Left ventricle myocardium inferior (tissue), 1 donor: ENCODE measurements around the gene LRP2BP. TPM values are rescaled to one million over a fixed set of nuclear protein-coding genes. Genes with fewer than 3 reads are reported as not detected.
"Not testable (repeated sequence)": the region's sequence is repeated elsewhere in the genome, so short reads cannot be mapped to it uniquely, and the experiment has no call there.

Experiments
- DNase-seq: peaks from one replicate; pipeline ENCODE4 v3.0.0-alpha.2; 2020
- H3K27ac ChIP-seq: fragments of 200-600 bp; replicated peaks from 2 replicates; pipeline ENCODE4 v1.8.0; 2021
- H3K27me3 ChIP-seq: fragments of 200-600 bp; 2 replicates; pipeline ENCODE4 v1.8.0; 2021; ENCODE audit warnings: low read depth
- H3K36me3 ChIP-seq: fragments of 200-600 bp; 2 replicates; pipeline ENCODE4 v1.8.0; 2021
- H3K4me1 ChIP-seq: fragments of 200-600 bp; 2 replicates; pipeline ENCODE4 v1.8.0; 2021
- H3K4me3 ChIP-seq: fragments of 200-600 bp; 2 replicates; pipeline ENCODE4 v1.8.0; 2021; ENCODE audit warnings: mild to moderate bottlenecking, moderate library complexity
- H3K9me3 ChIP-seq: fragments of 200-600 bp; replicated peaks from 2 replicates; pipeline ENCODE4 v1.8.0; 2021
- CTCF ChIP-seq: fragments of 200-600 bp; IDR thresholded peaks from 2 replicates; pipeline ENCODE4 v1.8.0; 2021; ENCODE audit warnings: antibody characterized with exemption, mild to moderate bottlenecking, borderline replicate concordance
- intact Hi-C: fragments of 100-400 bp; cut with micrococcal nuclease; formaldehyde crosslinking; loops from one replicate; pipeline ENCODE4 v1.11.0; 2022
- total RNA-seq: library from RNA; stranded (reverse); fragmentation: NEBNext Ultra II Directional; extraction: Animal tissue kit (Norgen Biotek cat#: 25700); gene quantifications from one replicate; pipeline ENCODE4 v1.2.1, GENCODE V29; 2021
- donor health status: DM: no; HTN: yes; CAD: no; lungs with severe emphysema.

LRP2BP gene
- total RNA-seq, 1 donor from 2014 or later, result 2.8 TPM

- H3K27me3 ChIP-seq, result no peaks in the 10 kb centered on the region
- H3K4me3 ChIP-seq, result no peak overlapping the region
- no peak overlapping the region for H3K27ac ChIP-seq
- no peaks in the 10 kb centered on the region for H3K9me3 ChIP-seq
- DNase-seq, result no peak
- intact Hi-C loops, result no loop called here
- no peak for TF ChIP-seq CTCF
- H3K4me1 ChIP-seq, result no peaks in the 10 kb centered on the region
- H3K36me3 ChIP-seq, result peaks cover 27% of the 10 kb centered on the region
These were observed 24.0 kb downstream of the LRP2BP start for GRCh38 chr4:185371702-185372101.

- no peak overlapping the region for H3K4me3 ChIP-seq
- intact Hi-C loops, result no loop called here
- no peak for DNase-seq
- TF ChIP-seq CTCF, result no peak
- no peaks in the 10 kb centered on the region for H3K9me3 ChIP-seq
- no peaks in the 10 kb centered on the region for H3K4me1 ChIP-seq
- H3K27me3 ChIP-seq, result no peaks in the 10 kb centered on the region
- peaks cover 28% of the 10 kb centered on the region for H3K36me3 ChIP-seq
- no peak overlapping the region for H3K27ac ChIP-seq
These were observed 25.3 kb downstream of the LRP2BP start for GRCh38 chr4:185370268-185370949.

- H3K9me3 ChIP-seq, result no peaks in the 10 kb centered on the region
- intact Hi-C loops, result no loop called here
- no peak for DNase-seq
- H3K4me3 ChIP-seq, result no peak overlapping the region
- no peaks in the 10 kb centered on the region for H3K4me1 ChIP-seq
- H3K27me3 ChIP-seq, result no peaks in the 10 kb centered on the region
- no peak overlapping the region for H3K27ac ChIP-seq
- peaks cover 28% of the 10 kb centered on the region for H3K36me3 ChIP-seq
- TF ChIP-seq CTCF, result no peak
These were observed 26.0 kb downstream of the LRP2BP start for GRCh38 chr4:185369731-185370130.

- H3K27ac ChIP-seq, result no peak overlapping the region
- peaks cover 4% of the 10 kb centered on the region for H3K36me3 ChIP-seq
- no peaks in the 10 kb centered on the region for H3K4me1 ChIP-seq
- no peaks in the 10 kb centered on the region for H3K27me3 ChIP-seq
- no peak overlapping the region for H3K4me3 ChIP-seq
- no peak for DNase-seq
- no peaks in the 10 kb centered on the region for H3K9me3 ChIP-seq
- TF ChIP-seq CTCF, result no peak
- intact Hi-C loops, result no loop called here
These were observed 30.8 kb downstream of the LRP2BP start for GRCh38 chr4:185364886-185365285.

- Histone ChIP-seq H3K27me3 (no peaks in the 10 kb centered on the region), H3K36me3 (peaks cover 4% of the 10 kb centered on the region), H3K27ac (peak overlapping the region; percentile 47), H3K9me3 (no peaks in the 10 kb centered on the region), H3K4me1 (no peaks in the 10 kb centered on the region), H3K4me3 (no peak overlapping the region)
- intact Hi-C loops, result no loop called here
- no peak for TF ChIP-seq CTCF
- DNase-seq, result no peak
These were observed 32.5 kb downstream of the LRP2BP start for GRCh38 chr4:185363251-185363650.

GRCh38 chr4:185362570-185362969 lies 33.2 kb downstream of the LRP2BP start:
- peak overlapping the region; percentile 47 for H3K27ac ChIP-seq
- intact Hi-C loops, H3K27me3 ChIP-seq: not testable (repeated sequence)

More at GRCh38 chr4:185362570-185362969, 33.2 kb downstream of the LRP2BP start:
- H3K36me3 ChIP-seq, H3K9me3 ChIP-seq, H3K4me3 ChIP-seq, H3K4me1 ChIP-seq, DNase-seq: not testable (repeated sequence)
